SK-N-DZ (cell line): ENCODE results near the gene SHISAL1.
"Not testable (repeated sequence)": the region's sequence is repeated elsewhere in the genome, so short reads cannot be mapped to it uniquely, and the experiment has no call there.

Source experiments
- DNase-seq: peaks from one replicate; pipeline ENCODE4 v3.0.0-alpha.2; 2015; ENCODE audit warnings: low spot score

Gene SHISAL1

DNA sequence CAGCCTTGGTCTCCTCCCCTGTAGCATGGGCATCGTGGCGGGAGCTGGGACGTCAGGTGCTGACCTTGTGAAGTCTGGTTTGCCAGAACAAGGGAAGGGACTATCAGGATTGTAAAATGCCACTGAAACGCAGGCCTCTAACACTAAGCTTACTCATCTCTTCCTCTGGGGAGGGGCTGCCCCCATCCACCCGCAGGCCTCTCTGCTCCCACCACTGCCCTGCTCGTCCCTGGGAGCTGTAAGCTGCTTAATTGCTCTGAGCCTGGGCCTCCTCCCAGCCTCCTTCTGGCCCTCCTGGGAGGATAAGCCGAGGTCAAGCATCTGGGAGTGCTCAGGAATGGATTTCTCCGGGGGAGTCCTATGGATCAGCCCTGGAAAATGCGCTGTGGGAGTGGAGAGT is 8.4 kb downstream of the SHISAL1 start:
- no peak for DNase-seq

DNA sequence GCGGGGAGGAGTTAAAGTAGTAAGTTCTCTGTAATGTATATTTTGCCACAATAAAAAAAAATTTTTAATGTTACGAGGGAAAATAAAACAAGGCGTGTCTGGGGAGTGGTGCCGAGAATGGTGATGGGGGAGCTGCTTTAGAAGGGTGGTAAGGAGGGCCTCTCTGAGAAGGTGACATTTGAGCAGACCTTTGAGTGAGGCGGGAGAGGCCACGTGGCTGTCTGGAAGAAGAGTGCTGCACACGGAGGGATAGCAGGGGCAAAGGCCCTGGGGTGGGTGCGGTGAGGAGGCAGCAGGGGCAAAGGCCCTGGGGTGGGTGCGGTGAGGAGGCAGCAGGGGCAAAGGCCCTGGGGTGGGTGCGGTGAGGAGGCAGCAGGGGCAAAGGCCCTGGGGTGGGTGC is 10.4 kb downstream of the SHISAL1 start:
- DNase-seq: not testable (repeated sequence)

DNA sequence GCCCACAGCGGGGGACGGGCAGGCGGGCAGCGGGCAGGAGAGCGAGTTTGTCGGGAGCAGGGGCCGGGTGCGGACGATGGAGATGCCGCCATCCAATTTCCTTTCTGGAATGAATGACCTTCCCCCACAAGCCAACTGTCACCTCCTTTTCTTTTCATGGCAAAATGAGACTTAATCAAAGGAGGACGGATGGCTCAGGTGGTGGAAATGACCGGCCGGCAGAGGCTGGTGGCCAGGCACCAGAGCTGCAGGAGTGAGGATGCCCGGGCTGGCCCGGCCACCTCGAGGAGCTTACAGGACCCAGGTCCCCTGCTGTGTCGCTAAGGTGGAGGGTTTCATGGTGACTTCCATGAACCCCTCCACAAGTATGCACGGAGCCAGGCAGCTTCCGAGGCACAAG is 11.7 kb downstream of the SHISAL1 start:
- DNase-seq: no peak

DNA sequence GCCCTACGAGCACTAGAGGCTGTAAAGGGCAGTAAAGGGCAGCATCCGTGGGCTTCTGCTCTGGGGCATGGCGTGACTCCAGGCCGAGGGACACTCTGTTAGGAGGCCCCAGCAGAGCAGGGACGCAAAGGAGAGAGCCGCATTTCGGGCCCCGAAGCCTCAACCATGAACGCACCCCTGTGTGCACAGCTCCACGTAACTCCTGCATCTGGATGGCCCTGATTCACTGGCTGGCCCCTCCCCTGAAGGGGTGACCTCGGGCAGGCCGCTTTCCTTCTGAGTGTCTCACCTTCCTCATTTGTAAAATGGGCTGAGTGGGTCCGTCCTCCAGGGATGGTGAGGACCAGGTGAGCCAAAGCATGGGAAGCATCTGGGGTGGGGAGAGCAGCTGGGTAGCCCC is 13.6 kb downstream of the SHISAL1 start:
- no peak for DNase-seq

DNA sequence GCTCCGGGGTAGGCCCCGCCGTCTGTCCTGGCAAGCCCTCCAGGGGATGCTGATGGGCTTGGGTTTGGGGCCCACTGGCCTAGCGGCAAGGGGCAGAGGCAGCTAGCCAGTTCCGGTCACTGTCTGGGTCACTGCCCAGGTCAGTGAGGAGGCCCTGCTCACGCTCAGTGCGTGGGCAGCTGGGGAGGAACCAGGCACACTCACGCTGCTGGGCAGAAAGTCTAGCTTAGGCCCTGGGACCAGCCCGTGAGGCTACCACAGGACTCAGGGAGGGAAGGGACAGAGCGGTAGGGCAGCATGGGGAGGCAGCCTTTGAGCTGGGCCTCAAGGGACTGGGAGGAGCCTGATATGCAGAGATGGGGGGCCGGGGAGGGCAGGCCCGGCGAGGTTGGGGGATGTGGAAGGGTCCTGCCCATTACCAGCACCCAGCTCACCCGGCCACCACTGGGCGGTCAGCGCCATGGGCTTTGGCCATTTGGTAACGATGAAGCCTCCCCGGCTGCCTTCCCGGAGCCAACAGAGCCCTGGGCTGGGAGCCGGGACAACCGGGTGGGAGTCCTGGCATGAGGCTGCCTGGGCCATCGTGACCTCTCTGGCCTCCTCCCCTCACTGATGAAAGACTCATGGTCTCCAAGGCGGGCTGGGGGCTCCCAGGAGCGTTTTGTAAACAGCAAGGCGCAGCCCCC is 14.2 kb downstream of the SHISAL1 start:
- DNase-seq: no peak

DNA sequence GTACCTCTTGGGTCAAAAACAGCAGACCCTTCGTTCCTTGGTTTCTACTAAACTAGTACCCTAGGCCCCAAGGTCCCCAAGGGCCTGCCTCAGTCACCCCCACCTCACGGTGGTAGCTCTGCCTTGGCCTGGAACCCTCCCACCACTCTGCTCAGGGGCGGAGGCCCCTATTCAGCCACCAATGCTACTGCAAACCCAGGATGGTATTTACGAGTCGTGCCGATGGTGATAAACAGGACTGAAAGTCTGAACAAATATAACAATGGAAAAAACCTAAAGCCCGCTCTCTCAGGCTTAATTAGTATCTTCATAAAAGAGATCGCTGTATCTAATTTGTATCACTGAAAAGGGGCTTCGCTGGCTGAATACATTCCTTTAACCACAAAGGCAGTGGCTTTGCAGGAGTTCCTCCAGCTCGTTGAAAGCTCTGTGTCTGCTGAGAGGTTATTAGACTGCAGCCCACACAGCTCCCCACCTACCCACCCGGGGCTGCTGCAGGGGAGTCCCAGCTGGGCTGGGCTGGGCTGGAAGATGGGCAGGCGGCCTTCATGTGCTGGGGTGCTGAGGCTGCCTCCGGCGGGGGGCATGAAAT is 15.2 kb downstream of the SHISAL1 start:
- no peak for DNase-seq

DNA sequence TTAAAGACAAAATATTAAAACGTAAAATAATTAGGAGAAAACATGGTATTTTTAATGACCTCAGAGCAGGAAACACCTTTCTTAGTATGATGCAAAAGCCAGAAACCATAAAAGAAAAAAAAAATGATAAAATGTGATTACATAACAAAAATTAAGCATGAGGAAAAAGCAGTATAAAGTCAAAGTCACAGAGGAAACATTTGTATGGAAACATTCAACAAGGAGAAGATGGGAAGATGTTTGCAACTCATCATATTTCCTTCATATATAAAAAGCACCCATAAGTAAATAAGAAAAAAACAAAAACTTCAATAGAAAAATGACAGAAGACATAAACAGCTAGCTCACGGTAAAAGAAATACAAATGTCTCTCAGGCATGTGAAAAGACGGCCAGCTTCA is 17.3 kb downstream of the SHISAL1 start:
- DNase-seq: no peak

DNA sequence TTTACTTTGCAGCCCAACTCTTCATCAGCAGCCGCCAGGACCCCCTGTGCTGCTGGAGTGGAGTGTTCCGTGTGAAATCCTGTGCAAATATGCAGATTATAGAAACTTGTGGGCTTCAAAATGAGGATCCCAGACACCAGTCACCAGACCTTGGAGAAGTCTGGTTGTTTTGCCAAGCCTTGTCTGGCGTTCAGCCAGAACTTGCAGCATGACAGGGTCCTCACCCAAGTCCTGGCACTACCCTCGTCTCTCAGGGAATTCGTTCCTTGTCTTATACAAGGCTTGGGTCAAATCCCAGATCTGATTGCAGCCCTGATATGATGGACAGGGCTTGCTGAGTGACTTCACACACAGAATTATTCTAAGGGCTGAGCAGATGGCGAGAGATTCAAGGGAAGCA is 18.9 kb downstream of the SHISAL1 start:
- DNase-seq: no peak

DNA sequence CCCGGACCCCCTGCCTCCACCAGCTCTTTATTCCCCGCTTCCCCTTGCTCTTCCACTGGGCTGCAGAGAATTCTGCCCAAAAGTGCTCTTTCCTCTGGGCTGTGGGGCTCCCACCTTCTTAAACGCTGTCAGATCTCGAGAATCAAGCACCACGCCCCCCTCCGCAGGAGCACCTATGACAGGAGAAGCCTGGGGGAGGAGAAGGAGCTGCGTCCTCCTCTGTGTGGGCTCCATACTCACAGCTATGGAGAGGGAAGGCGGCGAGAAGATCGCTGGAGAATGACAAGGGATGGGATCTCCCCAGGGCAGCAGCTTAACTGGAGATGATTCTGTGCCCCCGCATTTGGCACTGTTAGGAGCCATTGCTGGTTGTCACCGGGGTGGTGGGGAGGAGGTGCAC is 19.7 kb downstream of the SHISAL1 start:
- DNase-seq: no peak

DNA sequence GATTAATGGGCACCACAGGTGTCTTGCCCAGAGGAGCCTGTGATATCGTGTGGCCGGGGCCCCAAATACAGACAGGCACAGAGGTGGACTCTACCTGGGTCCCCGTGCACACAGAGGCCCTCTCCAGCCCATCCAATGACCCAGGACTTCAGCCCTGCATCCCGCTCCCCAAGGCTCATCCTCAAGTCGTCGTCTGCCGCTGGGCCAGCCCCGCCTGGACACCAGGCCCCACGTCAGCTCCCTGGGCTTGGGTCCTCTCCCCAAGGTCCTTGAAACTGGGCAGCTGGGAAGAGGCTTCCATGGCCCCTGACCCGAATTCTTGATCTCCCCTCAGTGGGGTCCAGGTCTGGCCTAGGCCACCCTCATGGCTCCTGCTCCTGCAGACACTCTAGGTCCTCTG is 20.2 kb downstream of the SHISAL1 start:
- DNase-seq: no peak

DNA sequence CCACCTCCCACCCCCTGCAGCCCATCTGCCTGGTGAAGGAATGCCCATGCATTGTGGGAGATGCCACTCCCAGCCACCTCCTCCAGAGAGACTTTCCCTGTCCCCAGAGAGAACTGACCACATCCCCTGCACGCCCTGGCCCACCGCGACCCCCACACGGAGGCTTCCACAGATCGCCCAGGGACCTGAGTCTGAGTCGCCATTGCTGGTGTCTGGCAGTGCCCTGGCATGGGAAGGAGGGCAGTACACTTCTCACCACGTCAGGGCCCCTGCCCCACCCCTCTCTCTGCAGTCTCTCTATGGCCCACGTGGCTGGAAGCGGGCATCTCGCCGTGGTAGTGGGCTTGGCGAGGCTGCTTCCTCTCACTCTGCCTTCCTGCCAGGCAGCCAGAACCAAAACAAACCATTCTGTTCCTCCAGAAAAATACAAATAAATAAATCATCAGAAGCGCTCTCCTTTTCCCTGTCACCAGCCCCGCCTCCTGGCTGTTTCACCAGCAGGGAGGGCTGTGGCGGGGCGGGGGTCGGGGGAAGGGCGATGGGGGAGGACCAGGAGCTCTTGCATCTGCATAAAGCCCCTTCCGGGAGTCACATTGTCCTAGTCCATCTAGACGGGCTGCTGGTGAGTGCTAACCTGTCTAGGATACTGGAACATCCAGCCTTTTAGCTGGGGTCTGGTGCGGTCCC is 20.9 kb downstream of the SHISAL1 start:
- no peak for DNase-seq

DNA sequence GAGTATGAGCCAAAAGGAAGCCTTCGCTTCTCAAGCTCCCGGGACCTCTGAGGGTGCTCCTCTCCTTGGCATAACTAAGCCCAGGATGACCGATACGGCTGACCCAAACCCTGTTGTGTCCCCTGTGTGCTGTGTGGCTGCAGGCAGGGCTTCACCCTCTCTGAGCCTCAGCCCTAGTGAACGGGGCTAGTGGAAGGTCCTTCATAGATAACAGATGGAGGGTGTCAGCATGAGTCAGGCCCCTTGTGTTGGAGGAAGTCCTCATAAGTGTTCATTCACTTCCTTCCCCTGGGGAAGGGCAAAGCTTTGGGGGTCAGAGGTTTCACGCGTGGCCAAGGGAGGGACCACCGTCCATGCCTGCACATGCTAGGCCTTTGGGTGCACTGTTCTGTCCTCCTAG is 21.5 kb downstream of the SHISAL1 start:
- DNase-seq: no peak

DNA sequence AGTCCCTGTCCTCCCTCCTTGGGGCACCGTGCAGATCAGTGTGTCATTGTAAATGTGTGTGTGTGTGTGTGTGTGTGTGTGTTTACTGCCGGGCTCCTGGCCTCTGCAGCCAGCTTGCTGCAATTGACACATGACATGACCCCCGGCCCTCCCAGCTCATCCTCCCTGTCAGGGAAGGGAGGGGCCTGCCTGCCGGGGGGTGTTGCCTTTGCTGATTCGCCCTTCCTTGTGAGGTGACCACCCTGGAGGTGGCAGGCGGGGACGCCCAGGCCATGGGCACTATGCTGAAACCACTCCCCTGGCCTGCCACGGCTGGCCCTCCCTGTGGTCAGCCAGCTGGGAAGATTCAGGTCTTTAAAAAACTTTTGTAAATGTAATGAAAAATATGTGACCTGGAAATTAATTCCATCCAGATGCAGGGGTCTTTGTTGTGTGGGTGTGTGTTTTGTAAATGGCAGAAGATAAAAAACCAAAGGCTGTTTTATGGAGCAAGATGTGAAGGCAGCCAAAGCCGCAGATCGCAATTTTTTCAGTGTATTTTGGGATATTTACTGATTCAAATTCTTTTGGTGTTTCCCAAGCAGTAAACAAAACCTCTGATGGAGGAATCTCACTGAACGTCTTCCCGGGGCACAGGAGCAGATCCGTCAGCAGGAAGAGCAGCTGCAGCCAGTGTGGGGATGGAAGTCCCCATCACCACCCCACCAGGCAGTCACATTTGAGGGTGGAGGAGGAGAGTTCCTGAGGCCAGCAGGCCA is 23.2 kb downstream of the SHISAL1 start:
- DNase-seq: no peak

DNA sequence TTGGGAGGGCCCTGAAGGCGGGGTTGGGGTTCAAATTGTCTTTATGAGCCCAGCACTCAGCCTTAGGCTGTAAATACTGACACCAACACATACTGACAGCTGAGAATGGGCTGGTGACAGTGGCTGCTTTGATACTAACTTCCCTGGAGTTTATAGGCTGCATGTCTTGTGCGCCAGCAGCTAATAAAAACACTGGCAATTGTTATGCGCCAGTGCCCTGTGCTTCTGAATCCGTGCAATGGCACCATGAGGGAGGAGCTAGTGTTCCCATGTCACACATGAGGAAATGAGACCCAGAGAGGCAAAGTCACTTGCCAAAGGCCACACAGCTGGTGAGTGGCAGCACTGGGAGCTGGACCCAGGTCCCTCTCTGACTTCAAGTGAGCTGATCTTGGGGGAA is 23.8 kb downstream of the SHISAL1 start:
- no peak for DNase-seq

DNA sequence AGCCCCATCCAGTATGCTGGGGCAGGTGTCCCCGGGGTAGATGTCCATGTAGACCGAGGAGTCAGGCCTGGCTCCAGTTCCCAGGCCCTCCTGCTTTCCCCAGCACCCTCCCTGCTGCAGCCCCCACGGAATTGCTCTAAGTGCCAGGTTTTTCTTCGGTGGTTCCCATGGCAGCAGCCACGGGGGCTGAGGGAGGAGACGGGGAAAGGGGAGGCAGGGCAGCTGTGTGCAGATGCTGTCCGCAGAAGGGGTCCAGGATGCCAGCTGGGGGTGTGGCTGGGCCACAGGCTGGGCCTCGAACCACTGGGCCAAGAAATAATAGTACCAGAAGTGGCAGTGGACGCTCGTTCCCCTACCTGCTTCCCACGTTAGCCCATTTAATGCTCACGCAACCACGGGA is 25.0 kb downstream of the SHISAL1 start:
- no peak for DNase-seq

DNA sequence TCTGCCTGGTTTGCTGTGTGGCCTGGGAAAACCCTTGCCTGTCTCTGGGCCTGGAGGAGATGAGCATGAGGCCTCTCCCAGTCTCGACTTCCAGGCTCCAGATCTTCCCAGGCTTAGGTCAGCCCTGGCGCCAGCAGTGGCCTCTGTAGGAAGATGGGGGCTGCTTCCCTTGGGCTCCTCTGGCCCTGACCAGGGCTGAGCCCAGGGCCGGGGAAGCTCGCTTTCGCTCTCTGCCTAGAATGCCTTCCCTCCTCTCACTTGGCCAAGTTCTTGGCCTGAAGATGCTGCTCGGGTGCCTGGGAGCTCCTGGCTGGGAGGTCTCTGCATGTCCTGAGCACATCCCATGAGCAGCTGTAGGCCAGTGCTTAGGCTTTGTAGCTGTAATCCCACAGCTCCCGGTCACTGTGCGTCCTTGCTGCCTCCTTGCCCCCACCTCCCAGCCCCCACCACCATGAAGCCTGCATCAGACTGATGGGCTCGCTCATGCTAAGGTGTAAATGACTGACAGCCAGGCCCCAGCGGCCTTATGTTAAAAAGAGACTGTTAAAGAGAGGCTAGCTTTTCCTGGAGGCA is 25.5 kb downstream of the SHISAL1 start:
- DNase-seq: no peak

DNA sequence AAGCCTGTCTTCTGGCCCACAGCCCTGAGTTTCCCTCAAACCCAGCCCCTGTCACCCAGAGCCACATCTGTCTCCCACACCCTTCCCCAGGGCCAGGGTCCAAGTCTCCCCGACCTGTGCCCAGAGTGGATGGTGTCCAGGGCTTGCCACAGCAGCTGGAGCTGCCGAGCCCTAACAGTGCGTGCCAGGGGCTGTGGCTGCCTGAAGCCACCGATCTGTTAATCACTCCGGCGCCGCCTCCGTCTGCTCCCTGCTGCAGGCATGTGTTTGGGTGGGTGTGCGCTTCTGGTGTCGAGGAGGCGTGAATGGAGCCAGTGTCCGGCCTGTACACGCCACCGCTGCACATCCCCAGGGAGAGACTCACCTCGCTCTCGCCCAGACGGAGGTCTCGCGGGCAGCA is 26.1 kb downstream of the SHISAL1 start:
- no peak for DNase-seq

DNA sequence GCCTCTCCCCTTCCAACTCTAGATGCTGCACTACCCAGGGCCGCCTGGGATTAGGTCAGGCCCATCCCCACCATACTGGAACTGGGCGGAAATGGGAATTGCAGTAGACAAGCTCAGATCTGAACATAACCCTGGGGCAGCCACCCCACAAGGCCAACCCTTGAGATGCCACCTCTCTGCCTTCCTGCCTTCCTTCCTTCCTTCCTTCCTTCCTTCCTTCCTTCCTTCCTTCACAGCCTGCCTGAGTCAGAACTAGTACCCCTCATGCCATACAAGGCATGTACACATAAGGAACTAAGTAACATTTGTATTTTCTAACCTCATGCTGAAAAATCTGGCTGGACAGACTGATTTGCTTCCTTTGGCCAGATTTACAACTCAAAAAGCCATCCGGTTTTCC is 28.0 kb downstream of the SHISAL1 start:
- no peak for DNase-seq

DNA sequence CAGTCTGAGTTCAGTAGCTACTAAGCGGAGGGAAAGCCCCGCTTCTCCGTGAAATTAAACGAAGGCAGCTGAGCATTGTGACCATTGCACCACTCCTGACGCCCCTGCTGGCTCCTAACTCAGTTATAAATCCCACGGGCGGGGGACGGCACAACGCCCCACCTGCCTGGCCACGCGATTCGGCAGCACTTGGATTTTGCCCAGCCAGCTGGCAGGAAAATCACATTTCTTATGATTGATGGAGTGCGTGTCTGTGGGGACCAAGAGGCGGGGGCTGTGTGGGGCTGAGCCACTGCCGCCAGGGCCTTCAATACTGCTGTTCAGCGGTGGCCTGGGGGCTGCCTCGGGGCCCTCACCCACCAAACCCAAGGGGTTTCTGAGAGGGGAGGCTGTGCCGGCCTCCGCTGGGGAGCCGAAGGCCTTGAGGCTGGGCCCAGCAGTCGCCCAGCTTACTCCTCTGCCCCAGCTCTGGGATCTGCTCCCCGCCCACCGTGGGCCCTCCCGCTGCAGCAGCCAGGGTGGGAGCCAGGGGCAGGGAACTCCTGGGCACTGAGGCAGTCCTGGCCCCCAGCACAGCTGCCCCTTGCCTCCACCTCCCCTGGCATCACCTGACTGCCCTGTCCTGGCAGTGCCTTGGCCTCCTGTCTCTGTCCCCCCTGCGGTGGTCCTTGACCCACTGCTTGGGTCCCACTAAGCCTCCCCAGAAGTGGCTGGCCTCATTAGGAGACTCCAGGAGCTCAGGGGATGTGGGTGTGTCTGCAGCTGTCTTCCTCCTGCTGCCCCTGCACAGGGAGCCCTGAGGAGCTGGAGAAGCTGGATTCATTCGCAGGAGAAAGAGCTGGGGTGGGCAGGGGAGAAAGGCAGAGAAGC is 30.7 kb downstream of the SHISAL1 start:
- peak; percentile 33 for DNase-seq

DNA sequence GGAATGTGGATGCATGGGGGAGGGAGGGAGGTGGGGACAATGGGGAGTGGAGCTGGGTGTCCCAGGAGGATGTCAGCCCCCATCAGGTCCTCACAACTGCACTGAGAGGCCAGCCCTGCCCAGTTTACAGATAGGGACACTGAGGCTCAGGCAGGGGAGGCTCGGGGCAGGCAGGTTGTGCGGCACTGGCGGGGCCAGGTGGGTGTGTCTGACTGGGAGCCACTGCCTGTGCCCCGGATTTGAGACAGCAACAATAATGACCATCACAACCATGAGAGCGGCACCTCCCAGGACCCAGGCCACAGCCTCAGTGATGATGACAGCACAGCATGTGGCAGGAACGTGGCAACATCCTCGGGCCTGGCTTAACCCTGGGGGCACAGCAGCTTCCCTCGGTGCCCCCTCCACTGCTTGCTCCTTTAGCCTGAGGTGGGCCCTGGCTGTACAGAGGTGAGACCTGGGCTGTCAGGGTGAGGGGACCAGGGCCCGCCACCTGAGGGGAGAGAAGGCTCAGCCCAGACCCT is 32.0 kb downstream of the SHISAL1 start:
- DNase-seq: no peak

DNA sequence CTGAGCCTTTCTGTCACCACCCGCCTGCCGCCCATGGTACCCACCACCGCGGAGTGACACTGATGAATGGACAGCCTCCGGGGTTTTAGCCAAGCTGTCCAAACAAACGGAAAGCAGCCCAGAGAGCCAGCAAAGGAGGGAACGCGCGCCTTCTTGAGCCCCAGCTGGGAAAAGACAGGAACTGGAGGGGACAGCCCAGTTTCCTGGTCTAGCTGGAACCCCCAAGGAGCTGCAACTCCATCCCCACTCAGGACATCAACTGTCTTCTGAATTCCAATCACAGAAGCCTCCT is 33.7 kb downstream of the SHISAL1 start:
- no peak for DNase-seq
